GM08714 (cell line): ENCODE measurements around the gene SYNPR.

Source experiments
- H3K4me3 ChIP-seq: fragments of 200-500 bp; sonication (Bioruptor generic); 2 replicates; pipeline ENCODE4 v1.5.1; 2014; ENCODE audit warnings: mild to moderate bottlenecking, low read length, inconsistent platforms
- ZNF274 ChIP-seq: IDR thresholded peaks from 2 replicates; pipeline ENCODE4 v1.6.1; 2012; ENCODE audit warnings: mild to moderate bottlenecking, low read depth, low read length

Gene SYNPR

DNA sequence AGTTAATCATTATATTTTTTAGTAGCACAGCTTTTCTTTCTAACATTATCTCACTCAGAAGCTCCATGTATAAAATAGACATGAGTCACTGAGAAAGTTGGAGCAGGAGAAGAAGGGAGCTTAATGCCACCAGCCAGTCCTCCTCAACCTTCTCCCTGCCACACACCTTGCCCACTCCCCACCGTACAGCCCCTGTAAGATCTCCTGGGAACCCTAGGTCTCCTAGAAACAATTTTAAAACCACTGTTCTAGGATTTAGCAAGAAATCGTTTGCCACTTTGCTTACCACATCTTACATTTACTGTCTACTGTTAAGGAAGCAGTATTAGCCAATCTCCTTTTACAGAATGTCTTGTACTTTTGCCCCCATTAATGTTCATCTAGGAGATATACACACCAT is 204.2 kb downstream of the SYNPR start:
- TF ChIP-seq ZNF274 = no peak
- H3K4me3 ChIP-seq = no peak overlapping the region

DNA sequence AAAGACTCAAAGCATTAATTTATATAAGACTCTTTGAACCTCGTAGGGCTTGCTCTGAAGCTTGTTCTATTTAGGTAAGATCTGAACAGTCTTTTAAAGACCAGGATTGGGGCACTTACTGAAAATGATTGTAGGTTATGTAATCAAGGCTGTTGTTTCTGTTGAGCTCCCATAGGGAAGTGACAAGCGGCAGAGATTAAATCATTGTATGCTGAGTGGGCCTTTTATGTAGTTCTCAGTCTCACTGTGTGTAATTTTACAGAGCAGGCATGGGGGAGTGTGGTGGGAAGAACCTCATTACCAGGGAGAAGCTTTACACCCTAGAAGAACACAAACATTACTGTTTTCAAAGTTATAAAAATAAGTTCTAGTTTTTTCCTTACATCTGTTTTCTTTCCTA is 214.4 kb downstream of the SYNPR start:
- H3K4me3 ChIP-seq = no peak overlapping the region
- TF ChIP-seq ZNF274 = no peak

- H3K4me3 ChIP-seq = no peak overlapping the region
- TF ChIP-seq ZNF274 = no peak
Measured at GRCh38 chr3:63493101-63493500, 215.0 kb downstream of the SYNPR start.

DNA sequence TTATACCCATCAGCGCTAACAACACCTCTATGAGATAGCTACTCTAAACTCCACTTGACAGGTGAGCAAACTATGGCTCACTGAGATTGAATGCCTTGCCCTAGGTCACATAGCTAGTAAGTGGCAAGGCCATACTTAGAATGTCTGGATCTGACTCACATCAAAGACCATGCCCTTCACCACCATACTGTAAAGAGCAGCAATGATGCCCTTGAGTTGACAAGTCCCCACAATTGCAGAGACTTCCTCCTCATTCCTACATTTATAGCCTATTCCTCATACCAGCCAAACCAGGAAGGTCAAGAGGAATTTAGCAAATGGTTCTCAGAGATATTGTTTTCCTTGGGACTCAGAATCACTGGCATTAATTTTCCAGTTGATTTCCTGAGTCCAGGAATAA is 216.5 kb downstream of the SYNPR start:
- no peak for TF ChIP-seq ZNF274
- H3K4me3 ChIP-seq = no peak overlapping the region

- no peak overlapping the region for H3K4me3 ChIP-seq
- TF ChIP-seq ZNF274 = no peak
Measured at GRCh38 chr3:63497641-63498040, 219.5 kb downstream of the SYNPR start.

DNA sequence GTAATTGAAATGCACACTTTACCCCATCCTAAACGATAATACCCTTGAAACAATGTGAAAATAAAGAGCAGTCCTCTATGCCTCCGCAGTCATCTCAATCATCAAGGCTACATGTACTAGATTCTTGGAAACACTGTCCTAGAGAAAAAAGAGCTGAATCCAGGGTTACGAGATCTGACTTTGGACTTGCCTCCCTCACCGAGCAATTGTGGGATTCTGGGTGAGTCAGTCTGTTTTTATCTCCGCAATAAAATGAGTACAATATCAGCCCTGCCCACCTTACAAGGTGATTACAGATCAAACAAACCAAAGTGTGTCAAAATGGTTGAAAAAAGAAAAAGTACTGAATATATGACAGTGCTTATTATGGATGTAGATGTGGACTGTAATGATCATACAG is 222.1 kb downstream of the SYNPR start:
- TF ChIP-seq ZNF274 = no peak
- no peak overlapping the region for H3K4me3 ChIP-seq

DNA sequence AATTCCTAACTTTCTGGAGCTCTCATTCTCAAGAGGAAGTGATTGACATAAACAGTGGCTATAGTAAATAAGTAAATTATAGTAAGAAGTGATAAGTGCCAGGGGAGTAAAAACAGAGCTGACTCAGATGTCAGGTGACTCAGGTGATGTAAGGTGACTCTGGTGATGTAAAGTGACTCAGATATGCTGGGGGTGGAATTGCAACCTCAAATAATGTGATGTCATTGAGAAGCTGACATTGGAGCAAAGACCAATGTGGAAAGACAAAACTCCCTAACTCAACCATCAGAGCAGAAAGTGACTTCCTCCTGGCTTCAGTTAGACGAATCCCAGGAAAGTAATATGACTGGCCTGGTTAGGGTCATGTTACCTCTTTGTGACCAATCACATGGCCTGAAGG is 230.2 kb downstream of the SYNPR start:
- no peak overlapping the region for H3K4me3 ChIP-seq
- no peak for TF ChIP-seq ZNF274

DNA sequence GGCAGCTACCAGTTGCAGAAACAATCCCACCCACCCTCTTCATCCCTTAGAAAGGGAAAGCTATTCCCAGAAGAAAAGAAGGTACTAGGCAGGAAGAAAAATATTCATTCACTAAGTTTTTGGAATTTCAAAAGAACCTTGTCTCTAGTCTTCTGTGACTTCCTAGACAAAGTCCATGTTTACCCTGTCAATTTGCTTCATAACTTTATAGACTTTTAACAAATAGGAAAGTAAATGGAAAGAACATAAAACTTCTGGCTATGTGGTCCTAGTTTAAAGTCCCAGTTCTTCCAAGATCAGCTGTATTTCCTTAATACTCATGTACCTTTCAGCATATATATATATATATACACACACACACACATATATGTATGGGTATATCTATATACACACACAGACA is 230.7 kb downstream of the SYNPR start:
- no peak for TF ChIP-seq ZNF274
- H3K4me3 ChIP-seq = no peak overlapping the region

DNA sequence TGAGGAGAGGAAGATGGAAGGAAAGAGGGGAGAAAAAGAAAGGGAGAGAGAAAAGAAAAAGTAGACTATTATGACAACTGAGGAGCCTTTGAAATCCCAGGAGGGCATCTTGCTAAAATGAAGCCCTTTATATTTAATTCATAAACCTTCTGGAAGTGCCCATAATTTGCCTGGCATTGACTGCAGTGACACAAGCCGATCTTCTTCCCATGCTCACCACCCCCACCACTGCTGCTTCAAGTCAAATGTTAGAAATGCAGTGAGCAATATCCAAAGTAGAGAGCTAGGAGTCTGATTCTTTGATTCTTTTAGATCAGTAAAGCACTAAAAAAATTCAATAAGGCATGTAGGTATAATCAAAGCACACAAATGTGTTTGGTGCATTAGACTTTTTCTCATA is 235.7 kb downstream of the SYNPR start:
- no peak for TF ChIP-seq ZNF274
- H3K4me3 ChIP-seq = no peak overlapping the region

- no peak for TF ChIP-seq ZNF274
- no peak overlapping the region for H3K4me3 ChIP-seq
Measured at GRCh38 chr3:63514678-63515077, 236.6 kb downstream of the SYNPR start.

GRCh38 chr3:63519426-63519825 is 241.3 kb downstream of the SYNPR start:
- TF ChIP-seq ZNF274 = no peak
- no peak overlapping the region for H3K4me3 ChIP-seq

GRCh38 chr3:63521657-63522056 is 243.5 kb downstream of the SYNPR start:
- no peak for TF ChIP-seq ZNF274
- no peak overlapping the region for H3K4me3 ChIP-seq

GRCh38 chr3:63523100-63523499 is 245.0 kb downstream of the SYNPR start:
- TF ChIP-seq ZNF274 = no peak

DNA sequence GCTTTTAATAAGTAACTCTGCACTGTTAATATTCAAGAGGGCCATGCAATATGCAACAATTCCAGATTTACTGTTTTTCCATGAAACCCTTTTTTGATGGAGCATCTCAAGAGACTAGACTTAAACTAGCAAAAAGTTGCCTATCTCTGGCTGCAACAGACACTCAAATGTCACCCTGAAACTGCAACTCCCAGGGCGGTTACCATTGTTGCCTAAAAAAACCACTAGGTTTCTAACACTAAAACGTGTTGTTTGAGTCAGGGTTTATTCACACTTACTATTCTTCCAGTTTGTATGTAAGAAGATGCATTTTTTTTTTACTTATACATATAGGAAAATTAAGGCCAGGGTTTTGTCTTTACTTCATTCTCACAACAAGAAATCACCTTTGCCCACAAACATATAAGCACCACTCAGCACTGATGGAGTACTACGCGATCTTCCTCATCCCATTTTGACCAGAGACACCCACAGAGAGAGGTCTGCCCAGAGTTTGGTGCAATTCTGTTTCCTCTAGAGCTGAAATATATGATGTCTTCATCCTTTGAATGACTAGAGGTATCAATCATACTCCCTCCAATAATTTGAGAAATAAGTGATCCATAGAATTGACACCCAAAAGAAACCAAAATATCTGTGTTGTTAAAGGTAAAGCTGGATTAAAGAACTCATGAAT is 250.4 kb downstream of the SYNPR start:
- no peak overlapping the region for H3K4me3 ChIP-seq
- no peak for TF ChIP-seq ZNF274

More at GRCh38 chr3:63523100-63523499, 245.0 kb downstream of the SYNPR start:
- no peak overlapping the region for H3K4me3 ChIP-seq

DNA sequence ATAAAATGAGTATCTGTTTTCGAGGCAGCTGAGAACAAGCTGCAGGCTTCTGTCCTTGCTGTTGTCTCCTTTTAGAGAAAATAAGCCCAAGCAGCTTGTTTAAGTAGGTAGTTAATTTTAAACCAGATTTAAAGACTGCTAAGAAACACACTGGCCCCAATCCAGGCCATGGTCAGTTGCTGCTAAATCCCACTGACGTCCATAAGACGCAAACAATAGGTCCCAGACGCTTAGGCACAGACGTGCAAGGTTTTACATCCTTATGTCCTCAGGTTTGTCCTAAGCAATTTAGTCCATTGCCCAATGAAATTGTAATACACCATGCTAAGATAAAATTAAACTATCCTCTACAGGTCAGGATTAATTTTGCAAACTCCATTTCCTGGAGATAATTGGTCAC is 254.4 kb downstream of the SYNPR start:
- H3K4me3 ChIP-seq = no peak overlapping the region
- no peak for TF ChIP-seq ZNF274

DNA sequence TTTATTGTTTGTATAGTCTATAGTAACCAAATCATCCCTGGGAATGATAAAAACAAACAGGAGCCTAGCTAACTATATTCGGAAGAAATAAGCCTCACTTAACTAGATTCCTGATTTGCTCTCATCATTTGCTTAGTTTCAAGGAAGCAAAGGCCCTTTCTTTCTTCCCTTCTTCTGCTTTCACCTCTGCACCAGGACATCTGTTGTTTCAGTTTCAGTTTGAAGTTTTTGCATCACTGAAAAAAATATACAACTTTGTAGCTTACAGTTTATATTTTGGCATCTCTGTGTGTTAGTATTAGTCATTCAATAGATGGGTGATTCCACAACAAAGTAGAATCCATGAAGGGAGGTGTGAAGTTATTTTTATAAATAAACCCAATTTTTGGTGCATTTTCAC is 260.8 kb downstream of the SYNPR start:
- H3K4me3 ChIP-seq = no peak overlapping the region
- no peak for TF ChIP-seq ZNF274
